ENCODE data around the gene CDKN1C.

Gene CDKN1C

DNA sequence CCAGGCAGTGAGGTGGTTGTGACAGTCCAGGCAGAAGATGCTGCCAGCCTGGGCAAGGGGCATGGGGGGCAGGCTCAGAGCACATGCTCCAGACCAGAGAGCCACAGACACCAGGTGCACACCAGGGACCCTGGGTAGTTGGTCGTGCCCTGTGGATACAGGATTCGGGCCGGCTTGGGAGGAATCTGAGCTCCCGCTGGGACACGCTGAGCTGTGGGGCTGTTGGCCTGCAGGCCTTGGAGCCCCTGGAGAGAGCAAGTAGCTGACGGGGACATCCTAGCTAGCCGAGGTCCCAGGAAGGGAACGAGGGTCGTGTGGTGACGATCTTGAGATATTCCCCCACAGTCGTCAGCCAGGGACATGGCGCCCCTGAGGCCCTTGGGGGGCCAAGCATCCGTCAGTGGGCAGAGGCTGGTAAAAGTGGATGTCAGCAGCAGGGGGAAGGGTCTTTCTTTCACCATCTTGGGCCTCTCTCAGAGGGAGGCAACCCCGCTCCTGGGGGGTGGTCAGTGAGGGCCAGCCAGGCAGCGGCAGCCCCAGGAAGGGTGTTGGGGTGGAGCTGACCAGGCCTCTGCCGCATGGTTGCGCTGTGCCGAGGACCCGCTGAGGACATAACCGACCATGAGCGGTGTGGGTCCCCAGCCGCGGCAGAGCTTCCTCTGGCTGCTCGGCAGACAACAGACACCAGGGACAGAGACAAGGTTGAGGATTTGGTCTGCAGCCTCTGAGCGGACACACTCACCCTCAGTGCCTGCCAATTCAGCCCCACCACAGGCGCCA, 44.0 kb downstream of the CDKN1C start:
- DNase-seq, result no peak

DNA sequence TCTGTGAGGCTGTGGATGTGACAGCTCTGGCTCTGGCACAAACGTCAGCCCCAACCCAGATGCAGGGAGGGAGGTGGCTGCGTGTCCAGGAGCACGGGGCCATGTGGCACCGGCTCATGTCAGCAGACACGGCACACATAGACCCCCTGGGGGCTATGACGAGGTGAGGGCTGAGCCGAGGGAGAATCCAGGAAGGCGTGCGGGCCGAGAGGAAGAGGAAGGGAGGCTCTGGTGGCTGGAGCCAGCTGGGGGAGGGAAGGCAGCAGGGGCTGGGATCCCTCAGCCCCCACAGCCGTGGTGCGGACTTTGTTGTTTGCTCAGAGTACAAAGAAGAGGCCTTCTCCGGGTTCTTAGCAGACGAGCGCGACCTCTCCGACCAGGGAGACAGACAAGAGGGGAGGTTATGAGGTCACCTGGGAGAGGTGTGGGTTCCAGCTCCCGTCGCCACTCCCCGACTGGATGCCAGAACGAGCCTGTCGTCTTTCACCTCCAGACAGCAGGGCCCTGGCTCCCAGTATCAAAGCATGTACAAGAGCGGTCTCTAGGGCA, 46.1 kb downstream of the CDKN1C start:
- no peak for DNase-seq

DNA sequence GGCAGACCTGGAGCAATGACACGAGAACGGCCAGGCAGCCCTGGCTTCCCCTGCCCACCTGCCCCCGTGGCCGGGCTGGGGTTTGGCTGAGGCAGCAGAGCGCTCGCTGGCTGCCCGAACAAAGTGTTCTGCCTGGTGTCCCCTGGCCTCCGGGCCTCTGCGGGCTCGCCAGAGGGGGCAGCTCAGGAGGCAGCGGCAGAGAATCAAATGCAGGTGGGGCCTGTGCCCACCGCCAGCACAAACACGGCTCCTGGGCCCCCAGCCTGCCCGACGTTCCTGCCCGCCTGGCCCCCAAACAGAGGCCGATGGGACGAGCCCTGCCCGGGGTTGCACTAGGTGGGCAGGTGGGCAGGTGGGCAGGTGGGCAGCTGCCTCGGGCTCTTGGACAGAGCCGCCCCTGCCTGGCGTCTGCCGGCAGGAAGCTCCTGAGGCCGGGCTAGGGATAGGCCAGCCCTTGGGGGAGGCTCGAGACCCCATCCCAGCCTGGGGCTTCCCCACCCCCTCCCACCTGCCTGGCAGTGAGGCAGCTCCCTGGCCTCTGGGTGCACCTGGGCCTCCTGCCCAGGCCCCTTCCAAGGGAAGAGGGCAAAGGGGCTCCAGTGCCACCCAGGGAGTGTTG, 46.8 kb downstream of the CDKN1C start:
- DNase-seq, result no peak

DNA sequence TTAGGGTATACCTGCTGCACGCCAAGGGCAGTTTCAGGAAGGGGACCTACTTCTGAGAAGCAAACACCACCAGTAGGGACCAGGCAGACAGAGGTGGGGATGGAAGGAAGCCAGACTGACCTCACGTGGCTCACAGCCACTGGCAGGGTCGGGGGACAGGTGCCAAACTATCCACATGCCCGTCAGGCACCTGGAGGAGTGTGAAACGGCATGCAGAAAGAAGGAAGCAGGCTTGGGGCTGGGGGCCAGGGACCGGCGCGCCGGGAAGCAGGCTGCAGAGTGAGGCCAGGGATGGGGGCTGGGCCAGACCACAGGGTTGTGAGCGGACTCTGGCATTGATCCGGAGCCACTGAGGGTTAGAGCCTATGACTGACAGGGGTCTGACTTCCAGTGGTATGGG, 47.5 kb downstream of the CDKN1C start:
- no peak for DNase-seq

DNA sequence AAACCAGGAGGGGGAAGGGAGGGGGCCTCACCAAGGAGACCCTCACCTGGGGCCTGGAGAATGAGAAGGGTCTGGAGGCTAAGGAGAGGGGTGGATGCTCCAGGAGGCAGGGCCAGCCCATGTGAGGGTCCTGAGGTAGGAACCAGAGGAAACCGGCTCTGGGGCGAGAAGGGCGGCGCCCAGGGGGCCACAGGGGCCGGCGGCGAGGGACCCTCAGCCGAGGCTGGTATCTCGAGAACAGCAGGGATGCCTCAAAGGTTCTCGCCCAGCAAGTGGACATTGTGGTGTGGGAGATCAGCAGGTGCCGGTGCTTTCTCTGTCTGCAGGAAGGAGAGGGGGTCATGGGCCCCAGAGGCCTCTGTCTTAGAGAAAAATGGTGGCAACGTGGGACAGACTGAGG, 47.9 kb downstream of the CDKN1C start:
- DNase-seq, result no peak

DNA sequence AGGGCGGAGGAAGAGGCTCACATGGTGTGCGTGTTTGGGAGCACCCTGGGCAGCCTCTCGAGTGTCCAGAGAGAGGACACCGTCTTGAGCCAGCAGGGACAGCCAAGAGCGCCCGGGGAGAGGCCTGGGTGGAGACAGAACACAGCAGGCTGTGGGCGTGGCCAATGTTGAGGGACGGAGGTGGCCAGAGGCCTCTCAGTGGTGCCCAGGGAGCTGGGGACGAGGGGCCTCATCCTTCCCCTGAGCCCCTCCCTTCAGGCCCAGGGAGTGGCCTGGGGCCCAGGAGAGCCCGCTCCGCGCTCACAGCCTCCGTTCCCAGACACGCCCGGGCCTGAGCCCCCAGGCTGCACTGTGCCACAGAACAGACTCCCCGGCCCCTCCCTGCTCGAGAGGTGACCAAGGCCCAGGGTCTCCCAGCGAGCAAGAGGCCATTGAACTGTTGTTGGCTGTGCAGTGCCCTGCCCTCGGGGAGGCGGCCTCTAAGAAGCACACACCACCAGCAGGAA, 48.4 kb downstream of the CDKN1C start:
- no peak for DNase-seq

DNA sequence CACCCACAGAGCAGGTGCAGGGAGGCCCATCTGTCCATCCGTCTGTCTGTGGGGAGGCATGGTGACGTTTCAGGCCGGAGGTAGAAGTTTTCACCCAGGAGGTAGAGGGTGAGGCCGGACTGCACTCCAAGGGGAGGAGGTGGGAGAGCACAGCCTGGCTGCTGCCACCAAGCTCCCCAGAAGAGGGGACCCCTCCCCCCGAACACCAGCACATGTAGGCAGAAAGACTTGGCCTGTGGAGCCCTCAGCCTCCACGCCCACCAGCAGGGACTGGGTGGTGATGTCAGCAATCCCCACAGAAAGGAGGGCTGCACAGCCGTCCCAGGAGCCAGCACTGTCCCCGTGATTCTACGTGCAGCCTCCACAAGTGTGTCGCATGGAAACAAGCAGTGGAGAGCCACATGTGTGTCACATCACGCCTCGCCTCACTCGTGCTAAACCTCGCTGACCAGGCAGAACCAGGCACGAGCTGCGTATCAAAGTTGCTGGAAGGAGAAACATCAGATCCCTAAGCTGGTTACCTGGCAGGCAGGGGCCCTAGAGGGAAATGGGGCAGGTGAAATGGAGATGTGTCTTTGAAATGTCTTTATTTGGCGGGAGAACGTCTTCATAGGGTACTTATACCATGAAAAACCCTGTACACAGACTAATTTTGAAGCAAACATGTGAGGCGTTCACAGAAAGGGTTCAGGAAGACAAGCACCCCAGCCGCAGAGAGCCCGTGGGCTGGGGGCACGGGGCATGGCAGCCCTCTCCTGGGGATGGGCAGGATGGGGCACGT, 49.1 kb downstream of the CDKN1C start:
- DNase-seq, result no peak

DNA sequence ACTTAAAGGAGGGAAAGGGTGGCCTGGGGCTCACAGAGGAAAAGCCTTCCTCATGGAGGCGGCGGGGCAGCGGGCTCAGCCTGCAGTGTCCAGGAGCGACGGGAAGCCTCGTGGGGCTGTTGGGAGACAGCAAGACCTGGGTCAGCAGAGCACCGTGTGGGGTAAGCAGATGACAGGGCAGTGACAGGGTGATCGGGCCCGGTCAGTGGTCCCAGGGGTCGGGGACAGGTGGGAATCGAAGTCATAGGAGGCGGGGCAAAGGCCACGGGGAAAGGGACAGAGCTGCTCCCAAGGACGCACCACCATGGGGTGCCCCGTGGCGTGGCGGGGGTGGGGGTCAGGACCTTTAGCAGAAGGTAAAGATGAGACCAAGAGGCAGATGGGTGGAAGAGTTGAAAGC, 49.8 kb downstream of the CDKN1C start:
- DNase-seq, result no peak

DNA sequence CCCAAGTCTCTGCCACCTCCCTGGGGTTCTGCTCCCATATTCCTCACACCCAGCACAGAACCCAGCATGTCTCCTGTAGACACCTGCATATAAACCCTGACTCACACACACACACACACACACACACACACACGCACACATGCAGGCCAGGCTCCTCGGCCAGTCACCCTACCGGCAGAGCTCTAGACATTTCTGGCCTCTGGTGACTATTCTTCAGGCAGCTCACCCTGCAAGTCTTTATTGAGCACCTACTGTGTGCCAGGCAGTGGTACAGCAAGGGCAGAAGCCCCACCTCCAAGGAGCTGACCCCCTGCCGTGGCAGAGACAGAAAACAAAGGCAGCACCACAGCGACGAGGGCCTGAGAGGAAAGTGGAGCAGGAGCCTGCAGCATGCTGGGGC, 50.3 kb downstream of the CDKN1C start:
- no peak for DNase-seq

DNA sequence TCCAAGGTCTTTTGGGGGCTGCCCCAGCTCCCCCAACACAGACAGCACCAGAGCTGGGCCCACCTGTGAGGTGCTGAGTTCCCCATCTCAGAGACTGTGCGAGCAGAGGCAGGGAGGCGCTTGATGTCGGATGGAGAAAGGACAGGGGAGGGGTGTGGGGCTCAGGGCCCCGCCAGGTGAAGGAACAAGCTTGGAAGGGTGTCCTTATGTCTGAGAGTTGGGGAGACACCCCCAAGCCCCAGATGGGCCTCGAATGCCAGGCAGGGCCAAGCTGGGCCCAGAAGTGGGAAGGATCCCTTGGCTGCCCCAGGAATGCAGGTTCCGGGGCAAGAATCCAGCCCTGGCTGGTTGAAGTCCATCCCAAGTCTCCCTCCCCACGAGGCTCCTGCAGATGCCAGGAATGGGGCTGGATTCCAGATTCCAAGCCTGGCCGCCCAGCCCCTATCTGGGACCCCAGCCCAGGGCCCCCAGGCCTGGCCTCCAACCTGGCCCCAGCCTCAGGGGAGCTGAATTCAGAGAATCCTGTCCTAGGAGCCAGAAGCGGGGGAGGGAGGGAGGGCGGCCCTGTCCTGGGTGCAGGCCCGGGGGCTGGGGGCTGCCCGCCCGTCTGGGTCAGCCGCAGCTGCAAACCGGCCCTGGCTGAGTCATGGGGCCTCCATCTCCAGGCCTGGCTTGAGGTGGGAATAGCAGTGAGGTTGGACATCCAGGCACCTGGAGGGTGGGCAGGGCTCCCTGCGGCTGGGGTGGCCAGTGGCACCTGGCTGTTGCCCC, 50.9 kb downstream of the CDKN1C start:
- no peak for DNase-seq

DNA sequence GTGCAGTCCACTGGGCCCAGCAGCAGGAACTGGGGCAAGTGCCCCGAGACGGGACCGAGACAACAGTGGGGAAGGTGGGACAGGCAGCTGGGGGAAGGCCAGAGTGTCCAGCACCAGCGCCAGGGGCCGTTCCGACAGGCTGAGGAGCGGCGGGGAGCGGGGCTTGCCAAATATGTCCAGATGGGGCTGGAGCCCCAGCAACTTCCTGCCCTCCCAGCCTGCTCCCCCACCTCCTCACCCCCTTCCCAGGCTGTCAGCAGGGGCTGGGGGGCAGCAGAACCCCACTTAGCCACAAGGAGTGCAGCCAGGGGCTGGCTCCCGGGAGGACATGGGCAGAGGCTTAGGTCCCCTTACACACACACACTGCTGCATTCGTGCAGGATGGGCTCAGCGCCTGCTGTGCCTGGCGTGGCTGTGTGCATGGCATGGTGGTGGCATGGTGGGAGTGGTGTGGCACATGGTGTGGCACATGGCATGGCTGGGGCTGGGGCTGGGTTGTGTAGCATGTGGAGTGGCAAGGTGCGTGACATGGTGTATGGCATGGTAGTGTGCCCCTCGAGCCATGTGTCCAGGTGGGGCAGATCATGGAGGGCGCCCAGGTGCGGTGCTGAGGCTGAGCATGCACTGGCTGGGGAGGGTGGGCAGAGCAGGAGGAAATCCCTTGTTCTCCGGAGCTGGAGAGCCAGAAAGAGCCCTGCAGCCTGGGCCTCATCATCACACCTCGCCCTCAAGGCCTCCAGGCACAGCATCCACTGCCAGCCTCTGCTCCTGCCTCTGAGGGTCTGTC, 51.7 kb downstream of the CDKN1C start:
- DNase-seq, result no peak

Measured in NCI-H1436 treated with DMSO at 0.1 percent for 48 hours (cell line).